GM21576 (cell line): ENCODE measurements around the gene PIP5KL1.
"Not testable (repeated sequence)": the region's sequence is repeated elsewhere in the genome, so short reads cannot be mapped to it uniquely, and the experiment has no call there.

Experiments
- ATAC-seq: cut with Tn5 transposase; IDR thresholded peaks from one replicate; pipeline ENCODE4 v1.9.1; 2021; ENCODE audit warnings: mild to moderate bottlenecking, moderate library complexity; ENCODE audit not compliant: unreplicated experiment

Gene PIP5KL1

DNA sequence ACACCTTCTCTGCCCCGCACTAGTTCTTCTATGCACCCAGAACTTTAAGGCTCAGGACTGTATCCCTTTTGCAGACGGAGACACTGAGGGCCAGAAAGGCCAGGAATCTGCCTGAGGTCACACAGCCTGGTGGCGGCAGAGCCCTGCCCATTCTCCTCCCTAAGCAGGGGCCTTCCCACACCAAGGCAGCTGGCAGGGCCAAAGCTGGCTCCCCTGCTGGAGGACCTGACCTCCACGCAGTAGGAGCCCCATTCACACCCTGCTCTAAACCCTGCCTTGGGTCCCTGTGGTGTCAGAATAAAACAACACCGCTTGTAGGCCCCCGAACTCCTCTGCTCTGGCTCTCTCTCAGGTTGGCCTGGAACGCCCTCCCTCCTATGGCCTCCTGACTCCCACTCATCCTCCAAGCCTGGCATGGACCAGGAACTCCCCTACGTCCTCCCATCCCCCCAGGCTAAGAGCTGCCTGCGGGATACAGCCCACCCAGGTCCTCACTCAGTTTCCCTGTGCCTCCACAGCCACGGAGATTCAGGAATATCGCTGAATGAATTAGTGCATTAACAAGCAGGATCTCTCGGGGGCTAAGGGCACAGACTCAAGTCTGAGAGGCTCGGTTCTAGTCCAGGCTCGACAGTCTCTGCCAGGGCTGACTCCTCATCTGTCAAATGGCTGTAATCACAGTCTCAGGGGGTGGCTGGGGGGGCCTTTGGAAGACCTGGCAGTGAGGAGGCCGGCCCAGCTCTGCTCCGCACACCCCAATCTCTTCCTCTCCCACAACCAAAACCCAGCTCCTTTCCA is 34.0 kb downstream of the PIP5KL1 start:
- ATAC-seq = no peak

DNA sequence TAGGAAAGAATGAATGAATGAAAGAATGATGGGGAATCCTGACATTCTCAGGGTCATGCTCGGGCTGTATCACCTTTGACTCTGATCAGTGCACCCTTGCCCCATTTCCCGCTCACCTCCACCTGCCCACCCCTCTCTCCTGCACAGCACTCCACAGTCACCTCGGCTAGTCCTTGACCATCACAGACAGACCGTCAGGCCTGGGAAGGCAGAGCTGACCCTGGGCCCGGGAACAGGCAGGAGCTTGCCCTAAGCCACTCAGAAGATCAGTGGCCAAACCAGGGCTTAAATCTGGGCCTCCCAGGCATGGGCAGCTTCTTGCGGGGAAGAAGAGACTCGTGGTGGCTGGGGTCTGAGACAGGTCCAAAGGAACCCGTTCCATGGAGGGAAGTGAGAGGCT is 34.8 kb downstream of the PIP5KL1 start:
- ATAC-seq = no peak

DNA sequence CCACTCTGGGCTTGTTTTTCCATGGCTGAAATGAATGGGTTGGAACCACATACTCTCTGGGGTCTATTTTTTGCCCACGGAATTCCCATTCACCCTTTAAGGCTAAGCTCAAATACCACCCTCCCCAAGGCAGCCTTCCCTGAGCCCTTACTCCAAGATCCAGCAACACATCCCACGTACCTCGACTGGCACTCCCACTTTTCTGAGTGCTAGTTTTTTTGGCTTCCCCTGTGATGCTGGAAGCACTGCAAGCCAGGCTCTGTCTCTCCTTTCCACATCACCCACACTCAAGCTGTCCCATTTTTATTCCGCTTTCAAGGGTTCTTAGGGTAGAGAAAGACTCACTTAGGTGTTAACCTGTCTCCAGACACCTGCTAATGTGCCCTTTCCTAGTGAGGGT is 37.2 kb downstream of the PIP5KL1 start:
- no peak for ATAC-seq

DNA sequence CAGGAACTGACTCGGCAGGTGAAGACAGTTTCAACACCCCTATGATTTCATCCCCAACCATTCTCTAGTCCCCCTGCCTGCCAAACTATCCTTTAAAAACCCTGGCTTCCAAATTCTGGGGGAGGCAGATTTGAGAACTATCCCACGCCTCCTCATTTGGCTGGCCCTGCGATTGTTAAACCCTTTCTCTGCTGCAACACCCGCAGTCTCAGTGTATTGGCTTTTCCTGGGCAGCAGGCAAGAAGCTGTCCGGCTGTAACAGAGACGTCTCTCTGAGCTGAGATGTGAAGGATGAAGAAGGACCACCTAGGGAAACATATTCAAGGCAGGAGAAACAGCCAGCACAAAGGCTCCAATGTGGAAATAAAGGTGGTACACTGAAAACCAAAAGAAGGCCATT is 37.7 kb downstream of the PIP5KL1 start:
- ATAC-seq = no peak

DNA sequence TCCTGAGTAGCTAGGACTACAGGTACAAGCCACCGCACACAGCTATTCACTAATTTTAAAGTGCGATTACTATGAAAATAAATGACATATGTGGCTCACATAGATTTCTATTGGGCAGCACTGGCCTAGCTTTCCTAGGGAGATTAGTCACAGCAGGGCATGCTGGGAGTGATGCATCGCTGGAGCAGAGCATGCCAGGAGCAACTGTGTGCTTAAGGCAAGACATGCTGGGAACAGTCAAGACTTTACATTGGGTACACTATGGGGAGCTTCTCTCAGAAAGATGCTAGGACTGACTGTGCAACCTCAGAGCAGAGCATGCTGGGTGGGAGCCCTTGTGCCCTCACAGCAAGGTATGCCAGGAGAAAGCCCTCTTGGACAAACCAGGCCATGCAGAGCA is 40.5 kb downstream of the PIP5KL1 start:
- no peak for ATAC-seq

DNA sequence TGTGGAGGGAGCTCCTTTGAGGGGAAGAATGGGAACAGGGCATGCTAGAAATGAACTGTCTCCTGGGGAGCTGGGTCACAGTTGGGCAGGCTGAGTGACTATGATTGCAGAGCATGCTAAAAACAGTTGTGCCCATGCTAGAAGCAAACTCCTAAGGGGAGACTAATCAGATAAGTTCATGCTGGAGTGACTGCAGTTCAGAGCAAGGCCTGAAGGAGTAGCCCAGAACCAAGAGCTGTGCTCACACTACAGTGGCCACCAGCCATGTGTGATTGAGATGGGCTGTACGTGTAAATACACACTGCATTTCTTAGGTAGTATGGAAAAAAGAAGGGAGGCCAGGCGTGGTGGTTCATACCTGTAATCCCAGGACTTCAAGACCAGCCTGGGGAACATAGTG is 42.8 kb downstream of the PIP5KL1 start:
- ATAC-seq = no peak

DNA sequence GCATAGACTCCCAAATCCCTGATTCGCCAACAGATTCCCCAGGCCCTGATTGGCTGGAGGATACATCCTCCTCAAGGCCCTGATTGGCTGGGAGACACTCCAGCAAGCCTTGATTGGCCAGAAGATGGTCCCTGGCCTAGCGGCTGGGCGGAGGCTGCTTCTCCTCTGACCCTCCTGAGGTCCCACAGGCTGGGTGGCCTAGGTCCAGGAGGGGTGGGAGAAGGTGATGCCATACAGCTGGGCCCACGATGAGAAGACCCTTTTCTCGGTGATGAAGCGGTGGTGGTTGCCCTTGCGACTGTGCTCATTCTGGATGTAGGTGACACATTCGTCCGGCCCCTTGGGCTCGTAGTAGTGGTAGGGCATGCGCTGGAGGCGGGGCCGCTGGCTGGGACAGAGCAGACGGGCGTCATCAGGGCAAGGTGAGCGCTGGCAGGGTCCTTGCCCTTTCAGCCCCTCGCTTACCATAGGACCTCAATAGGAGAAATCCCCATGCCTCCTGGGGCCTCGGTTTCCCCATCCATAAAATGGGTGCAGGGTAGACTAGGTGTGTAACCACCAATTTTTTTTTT is 44.1 kb downstream of the PIP5KL1 start:
- no peak for ATAC-seq

DNA sequence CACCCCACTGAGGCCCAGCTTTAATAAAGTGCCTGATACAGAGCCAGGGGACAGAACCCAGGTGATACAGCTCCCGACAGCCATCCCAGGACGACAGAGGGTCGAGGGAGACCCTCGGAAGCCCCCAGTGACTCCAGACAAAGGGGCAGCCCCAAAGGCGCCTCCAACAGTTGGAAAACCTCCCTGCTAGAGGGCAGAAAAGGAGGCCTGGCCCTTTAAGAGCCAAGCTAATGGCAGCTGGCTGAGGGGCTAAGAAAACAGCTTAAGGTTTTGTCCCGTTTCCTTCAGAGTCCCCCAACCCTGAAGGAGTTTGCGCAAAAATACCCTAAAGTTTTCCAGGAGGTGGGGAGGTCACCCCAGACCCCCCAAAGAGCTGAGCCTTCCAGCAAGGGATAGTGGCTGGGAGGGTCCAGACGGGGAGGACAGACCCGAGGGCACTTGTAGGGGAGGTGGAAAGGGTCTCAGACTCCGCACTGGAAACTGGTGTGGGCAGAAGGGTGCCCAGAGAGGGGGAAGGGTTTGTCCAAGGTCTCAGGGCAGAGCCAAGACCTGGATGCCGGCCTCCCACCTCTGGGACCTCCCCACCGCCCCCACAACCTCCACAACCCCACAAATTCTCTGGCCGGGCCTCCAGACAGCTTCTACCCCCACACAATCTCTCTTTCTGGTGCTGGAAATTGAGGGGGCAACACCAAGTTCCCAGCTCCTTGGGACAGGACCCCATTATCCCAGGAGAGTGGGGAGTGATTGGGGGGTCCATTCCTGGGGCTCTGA is 44.9 kb downstream of the PIP5KL1 start:
- no peak for ATAC-seq

DNA sequence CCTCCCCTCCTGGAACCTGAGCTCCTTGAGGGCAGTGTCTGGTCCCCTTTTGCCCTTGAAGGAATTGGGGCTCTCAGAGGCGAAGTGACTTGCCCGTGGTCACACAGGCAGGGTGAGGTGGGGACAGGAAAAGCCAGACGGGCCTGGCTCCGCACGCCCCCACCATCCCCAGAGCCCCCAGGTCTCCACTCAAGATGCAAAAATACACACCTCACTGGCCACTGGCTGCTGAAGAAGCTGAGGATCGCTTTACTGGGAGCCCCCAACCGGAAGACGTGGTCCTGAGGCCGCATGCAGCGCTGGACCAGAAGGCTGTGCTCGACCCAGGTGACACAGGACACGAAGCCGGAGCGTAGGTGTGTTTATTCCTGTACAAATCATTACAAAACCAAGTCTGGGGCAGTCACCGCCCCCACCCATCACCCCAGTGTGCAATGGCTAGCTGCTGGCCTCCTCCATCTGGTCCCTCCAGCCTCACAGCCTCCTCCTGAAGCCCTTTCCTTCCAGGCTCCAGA is 45.5 kb downstream of the PIP5KL1 start:
- ATAC-seq = no peak

DNA sequence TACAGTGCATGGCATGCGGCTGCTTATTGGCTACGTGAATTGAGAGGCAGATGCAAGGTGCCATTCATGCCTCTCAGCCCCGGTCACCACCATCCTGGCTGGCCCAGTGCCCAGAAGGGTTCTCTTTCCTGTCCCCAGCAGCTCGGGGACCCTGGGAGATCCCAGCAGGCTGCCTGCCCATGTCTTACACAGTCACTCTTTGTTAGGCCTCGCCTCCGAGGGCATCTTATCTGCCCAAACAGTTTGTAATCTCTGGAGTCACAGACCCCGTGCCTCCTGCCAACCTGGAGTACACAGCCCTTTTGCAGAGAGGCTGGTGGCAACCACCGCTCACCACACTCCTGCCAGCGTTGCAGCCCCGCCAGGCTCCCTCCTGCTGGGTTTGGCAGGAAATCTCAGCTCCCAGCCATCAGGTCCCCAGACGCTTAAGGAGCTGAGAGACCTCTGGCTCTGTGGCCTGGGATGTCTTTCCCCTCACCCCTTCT is 46.1 kb downstream of the PIP5KL1 start:
- ATAC-seq = no peak

DNA sequence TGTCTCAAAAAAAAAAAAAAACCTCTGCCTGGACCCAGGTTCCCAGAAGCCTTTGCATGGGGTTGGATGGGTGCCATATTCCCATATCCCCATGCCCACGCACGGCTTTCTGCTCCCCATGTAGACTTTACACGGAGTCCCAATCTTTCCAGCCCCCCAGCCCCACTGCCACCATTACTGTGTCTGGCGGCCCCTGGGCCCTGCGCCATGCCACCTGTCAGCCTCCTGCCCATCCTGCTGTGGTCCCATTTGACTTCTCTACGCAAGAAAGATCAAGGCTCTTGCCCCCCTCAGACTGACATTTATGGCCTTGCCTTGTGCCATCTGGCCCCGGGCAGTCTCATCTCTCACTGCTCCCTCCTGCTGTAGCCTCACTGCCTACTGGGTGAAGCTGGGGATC is 46.6 kb downstream of the PIP5KL1 start:
- ATAC-seq = no peak

DNA sequence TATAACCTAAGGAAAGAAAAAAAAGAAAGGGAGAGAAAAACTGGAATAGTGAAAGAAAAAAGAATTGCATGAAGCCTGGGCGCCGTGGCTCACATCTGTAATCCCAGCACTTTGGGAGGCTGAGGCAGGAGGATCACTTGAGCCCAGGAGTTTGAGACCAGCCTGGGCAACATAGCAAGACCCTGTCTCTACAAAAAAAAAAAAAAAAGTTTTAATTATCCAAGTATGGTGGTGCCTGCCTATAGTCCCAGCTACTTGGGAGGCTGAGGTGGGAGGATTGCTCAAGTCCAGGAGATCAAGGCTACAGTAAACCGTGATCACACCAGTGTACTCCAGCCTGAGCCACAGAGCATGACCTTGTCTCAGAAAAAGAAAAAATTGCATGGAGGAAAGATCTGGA is 48.9 kb downstream of the PIP5KL1 start:
- not testable (repeated sequence) for ATAC-seq

DNA sequence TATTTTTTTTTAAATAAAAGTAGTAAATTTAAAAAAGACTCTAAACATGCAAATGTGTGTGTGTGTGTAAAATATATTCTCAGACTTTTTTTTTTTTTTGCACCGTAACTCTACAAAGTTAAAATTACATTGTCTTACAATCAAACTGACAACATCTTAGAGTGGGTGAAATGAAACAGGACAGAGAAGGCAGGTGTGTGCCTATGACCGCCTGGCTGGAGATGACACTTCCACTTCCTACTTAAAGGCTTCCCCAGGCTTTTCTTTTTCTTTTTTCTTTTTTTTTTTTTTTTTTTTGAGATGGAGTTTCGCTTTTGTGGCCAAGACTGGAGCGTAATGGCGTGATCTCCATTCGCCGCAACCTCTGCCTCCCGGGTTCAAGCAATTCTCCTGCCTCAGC is 50.4 kb downstream of the PIP5KL1 start:
- ATAC-seq = no peak

DNA sequence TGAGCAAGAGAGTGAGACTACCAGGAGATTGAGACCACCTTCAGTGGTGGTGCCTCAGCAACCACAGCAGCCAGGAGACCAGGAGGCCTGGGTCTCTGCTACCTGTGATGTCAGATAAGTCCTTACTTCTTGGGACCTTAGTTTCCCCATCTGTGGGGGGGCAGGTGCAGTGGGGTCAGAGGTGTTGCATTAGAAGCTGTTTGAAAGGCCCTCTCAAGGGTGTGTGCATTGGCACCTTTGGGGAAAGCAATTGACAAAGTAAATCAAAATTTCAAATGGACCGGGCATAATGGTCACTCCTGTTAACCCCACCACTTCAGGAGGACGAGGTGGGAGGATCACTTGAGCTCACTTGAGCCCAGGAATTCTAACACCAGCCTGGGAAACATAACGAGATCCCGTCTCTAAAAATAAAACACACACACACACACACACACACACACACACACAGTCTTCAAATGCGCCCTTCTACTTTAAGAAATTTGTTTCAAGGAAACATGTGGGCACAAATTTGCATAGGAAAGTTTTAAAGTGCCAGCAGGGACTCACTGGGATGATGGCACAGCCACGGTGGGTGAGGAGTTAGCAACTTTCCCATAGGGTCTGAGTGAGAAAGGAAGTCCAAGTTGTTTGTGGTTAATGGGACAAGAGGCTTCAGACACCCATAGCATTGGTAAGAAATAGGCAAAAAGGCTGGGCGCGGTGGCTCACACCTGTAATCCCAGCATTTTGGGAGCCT is 51.8 kb downstream of the PIP5KL1 start:
- ATAC-seq = no peak

DNA sequence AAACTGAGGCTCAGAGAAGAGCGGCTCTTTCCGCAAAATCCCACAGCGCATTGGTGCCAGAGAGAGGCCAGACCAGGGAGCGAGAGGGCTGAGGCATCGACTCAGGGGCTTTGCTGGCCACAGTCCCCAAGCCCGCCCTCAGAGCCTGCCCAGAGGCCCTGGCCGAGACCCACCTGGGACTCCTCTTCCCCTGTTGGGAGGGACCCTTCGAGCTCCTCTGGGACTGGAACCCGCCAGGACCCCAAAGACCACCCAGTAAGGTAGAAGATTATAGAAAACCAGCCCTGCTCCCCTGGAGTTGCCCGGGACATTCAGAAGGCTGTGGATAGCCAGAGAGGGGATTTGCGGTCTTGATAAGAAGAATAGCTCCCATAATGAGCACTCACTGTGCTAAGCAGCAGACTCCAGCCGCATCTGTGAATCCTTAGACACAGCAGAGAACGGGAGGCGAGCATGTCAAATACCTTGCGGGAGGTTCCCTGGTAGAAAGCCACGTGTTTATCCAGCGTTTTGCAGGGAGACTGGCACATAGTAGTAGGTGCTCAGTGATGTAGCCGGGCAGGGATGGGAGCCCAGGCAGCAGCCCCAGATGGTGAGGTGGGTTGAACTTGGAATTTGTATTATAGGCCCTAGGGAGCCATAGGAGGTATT is 52.5 kb downstream of the PIP5KL1 start:
- no peak for ATAC-seq

DNA sequence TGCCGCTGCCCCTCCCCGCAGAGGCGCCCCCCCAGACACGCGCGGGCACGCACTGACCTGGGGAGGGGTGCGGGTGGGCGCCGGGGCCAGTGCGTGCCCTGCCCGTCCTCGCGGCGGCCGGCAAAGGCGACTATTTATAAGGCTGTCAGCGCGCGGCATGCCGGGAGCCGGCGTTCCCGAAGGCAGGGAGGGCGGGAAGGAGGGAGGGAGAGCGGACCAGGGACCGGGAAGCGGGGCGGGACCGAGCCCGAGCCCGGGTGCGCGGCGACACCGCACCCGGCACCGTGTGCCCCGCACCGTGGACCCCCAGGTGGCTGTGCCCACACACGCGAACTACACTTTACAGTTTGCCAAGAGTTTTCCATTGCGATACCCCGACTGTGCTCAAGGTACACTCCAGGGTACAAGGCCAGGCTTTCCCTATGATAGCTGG is 53.0 kb downstream of the PIP5KL1 start, which contains the start of gene AK1:
AK1 (minus strand) TSS at position 110 of the 433 bp plus-strand sequence. CDS start 3,058 bp downstream, outside the sequence.
- ATAC-seq = no peak

DNA sequence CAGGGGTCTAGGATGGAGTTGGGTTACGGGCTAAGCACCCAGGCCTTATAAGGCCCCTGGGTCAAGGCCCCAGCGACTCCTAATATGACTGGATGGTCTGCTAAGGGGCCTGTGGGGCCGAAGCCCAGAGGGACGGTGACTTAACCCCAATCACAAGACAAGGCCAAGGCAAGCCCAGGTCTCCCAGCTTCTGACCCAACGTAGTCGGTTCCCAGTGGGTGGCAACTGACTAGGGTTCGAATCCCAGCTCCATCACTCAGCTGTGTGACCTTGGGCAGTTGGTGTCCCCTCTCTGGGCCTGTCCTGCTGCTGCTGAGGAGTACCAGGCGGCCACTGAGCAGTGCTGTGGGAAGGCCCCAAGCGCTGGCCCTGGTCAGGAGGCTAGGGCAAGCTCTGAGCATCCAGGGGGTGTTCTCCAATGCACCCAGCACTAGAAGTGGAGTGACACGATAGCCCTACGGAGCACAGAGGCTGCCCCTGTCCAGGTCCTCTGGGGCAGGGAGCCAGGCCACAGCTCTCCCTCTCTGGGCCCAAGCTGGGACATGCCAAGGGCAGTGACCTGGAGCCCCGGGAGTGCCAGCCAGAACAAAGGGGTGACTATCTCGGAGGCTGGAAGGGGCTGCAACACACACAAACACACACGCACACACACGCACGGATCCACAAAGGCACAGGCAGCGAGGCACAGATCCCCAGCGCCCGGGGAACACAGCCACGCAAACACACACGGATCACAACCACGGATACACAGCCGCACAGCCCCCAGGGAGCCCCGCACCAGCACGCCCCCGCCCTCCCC is 53.6 kb downstream of the PIP5KL1 start:
- ATAC-seq = no peak

DNA sequence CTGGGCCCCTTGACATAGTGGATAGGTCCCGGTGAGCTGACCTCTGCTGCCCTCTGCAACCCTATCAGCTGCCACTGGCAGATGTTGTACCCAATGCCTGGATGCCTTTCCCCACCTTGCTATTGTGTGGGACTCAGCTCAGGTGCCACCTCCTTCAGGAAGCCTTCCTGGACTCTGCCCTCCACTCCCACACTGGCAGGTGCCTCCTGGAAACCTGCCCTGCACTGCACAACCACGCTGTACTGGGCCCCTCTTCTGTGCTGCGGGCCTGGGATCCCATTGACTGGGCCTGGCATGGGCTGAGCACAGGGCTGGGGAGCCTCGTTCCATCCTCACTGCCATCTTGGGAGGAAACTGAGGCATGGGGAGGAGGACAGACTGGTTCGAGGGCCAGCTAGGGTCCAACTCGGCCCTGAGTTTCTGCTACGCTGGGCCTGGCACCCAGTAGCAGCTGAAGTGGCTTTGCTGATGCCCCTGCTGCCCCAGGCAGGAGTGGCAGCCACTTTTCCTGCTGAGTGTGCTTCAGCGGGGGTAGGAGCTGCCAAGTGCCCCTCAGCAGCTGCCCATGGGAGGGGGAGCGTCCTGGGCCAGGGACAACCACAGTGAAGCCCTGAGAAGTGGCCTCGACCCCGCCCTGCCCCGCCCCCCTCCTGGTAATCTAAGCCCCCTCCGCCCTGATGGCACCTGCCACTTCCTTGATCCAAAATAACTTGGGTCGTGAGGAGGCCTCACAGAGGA is 54.4 kb downstream of the PIP5KL1 start:
- no peak for ATAC-seq
